IMR-90 (cell line): Measurements from ENCODE around the gene PRKAR1B. TPM values are rescaled to one million over a fixed set of nuclear protein-coding genes. Genes with fewer than 3 reads are reported as not detected.

Experiments
- ATAC-seq: fragments of 200-7000 bp; cut with Tn5 transposase; 2 replicates; pipeline ENCODE4 v1.9.1; 2020; ENCODE audit warnings: low read depth, mild to moderate bottlenecking, moderate library complexity
- BruUV-seq: library from RNA; stranded (reverse); fragments of 400-500 nt; replicated peaks from 2 replicates; lab custom pipeline; 2021; lab: Mats Ljungman, UMichigan
- CTCF ChIA-PET: fragments of 300-600 bp; formaldehyde crosslinking; extraction: SDS; loops from one replicate; lab custom pipeline; 2021; ENCODE audit warnings: antibody characterized with exemption; lab: Yijun Ruan, JAX
- POLR2A ChIA-PET: fragments of 300-600 bp; sonication (Branson Sonifier 250); formaldehyde crosslinking; loops from one replicate; lab custom pipeline; 2022; ENCODE audit warnings: antibody characterized with exemption; ENCODE audit not compliant: unreplicated experiment; lab: Charles Lee
- DNase-seq: peaks from one replicate; pipeline ENCODE4 v3.0.0; 2013
- H2AFZ ChIP-seq: replicated peaks from 2 replicates; pipeline ENCODE3; 2013; ENCODE audit warnings: low read length, mild to moderate bottlenecking; ENCODE audit not compliant: poor library complexity
- H2AK5ac ChIP-seq: 2 replicates; pipeline ENCODE4 v1.6.1; 2013; ENCODE audit warnings: low read depth, low read length, inconsistent platforms
- H2AK9ac ChIP-seq: replicated peaks from 2 replicates; pipeline ENCODE3; 2013; ENCODE audit warnings: mild to moderate bottlenecking, low read depth, low read length, moderate library complexity; ENCODE audit not compliant: poor library complexity
- H2BK120ac ChIP-seq: 2 replicates; pipeline ENCODE4 v1.6.1; 2013; ENCODE audit warnings: low read depth, low read length, inconsistent platforms
- H2BK15ac ChIP-seq: 3 replicates; pipeline ENCODE4 v1.6.1; 2013; ENCODE audit warnings: low read depth, low read length, inconsistent platforms
- H2BK20ac ChIP-seq: 2 replicates; pipeline ENCODE4 v1.6.1; 2013; ENCODE audit warnings: low read depth, mild to moderate bottlenecking, inconsistent platforms, low read length, moderate library complexity
- H2BK5ac ChIP-seq: 2 replicates; pipeline ENCODE4 v1.6.1; 2013; ENCODE audit warnings: mild to moderate bottlenecking, low read depth, low read length, inconsistent platforms; ENCODE audit not compliant: poor library complexity, severe bottlenecking
- H3K14ac ChIP-seq: replicated peaks from 2 replicates; pipeline ENCODE4 v1.6.1; 2013; ENCODE audit warnings: low read depth, low read length, inconsistent platforms
- H3K18ac ChIP-seq: 2 replicates; pipeline ENCODE4 v1.6.1; 2013; ENCODE audit warnings: low read depth, low read length, control low read depth
- H3K23ac ChIP-seq: 2 replicates; pipeline ENCODE4 v1.6.1; 2013; ENCODE audit warnings: low read depth, low read length, inconsistent platforms
- H3K27ac ChIP-seq: 2 replicates; pipeline ENCODE4 v1.5.1; 2013; ENCODE audit warnings: mild to moderate bottlenecking, control low read depth, low read length; ENCODE audit not compliant: insufficient read depth
- H3K27me3 ChIP-seq: 2 replicates; pipeline ENCODE4 v1.6.1; 2013; ENCODE audit warnings: low read length; ENCODE audit not compliant: control insufficient read depth, insufficient read depth
- H3K36me3 ChIP-seq: 2 replicates; pipeline ENCODE4 v1.6.1; 2013; ENCODE audit warnings: low read length, mixed read lengths; ENCODE audit not compliant: control insufficient read depth, insufficient read depth
- H3K4ac ChIP-seq: 2 replicates; pipeline ENCODE4 v1.6.1; 2013; ENCODE audit warnings: low read depth, low read length, inconsistent platforms
- H3K4me1 ChIP-seq: 2 replicates; pipeline ENCODE4 v1.6.1; 2013; ENCODE audit warnings: low read length, mixed read lengths; ENCODE audit not compliant: control insufficient read depth, insufficient read depth
- H3K4me2 ChIP-seq: 2 replicates; pipeline ENCODE4 v1.6.1; 2013; ENCODE audit warnings: low read depth, mild to moderate bottlenecking, control low read depth, low read length, moderate library complexity
- H3K4me3 ChIP-seq: 2 replicates; pipeline ENCODE4 v1.5.1; 2013; ENCODE audit warnings: low read depth, mild to moderate bottlenecking, control low read depth, low read length, moderate library complexity; ENCODE audit not compliant: insufficient read depth
- H3K56ac ChIP-seq: 2 replicates; pipeline ENCODE4 v1.6.1; 2013; ENCODE audit warnings: low read length, inconsistent platforms; ENCODE audit not compliant: insufficient read depth; ENCODE audit errors: extremely low read depth
- H3K79me1 ChIP-seq, 2 experiments: 2 replicates each; pipeline ENCODE4 v1.6.1; 2013; ENCODE audit warnings: low read length in 2 of 2, inconsistent platforms in 1 of 2, low read depth in 1 of 2
- H3K9ac ChIP-seq: 2 replicates; pipeline ENCODE4 v1.6.1; 2013; ENCODE audit warnings: low read depth, low read length, control low read depth
- H3K9me1 ChIP-seq: 2 replicates; pipeline ENCODE4 v1.6.1; 2013; ENCODE audit warnings: low read length, inconsistent platforms; ENCODE audit not compliant: insufficient read depth
- H3K9me3 ChIP-seq: 2 replicates; pipeline ENCODE4 v1.6.1; 2013; ENCODE audit warnings: low read length; ENCODE audit not compliant: control insufficient read depth, insufficient read depth
- H4K20me1 ChIP-seq: 2 replicates; pipeline ENCODE4 v1.6.1; 2013; ENCODE audit warnings: low read length, inconsistent platforms; ENCODE audit not compliant: insufficient read depth
- H4K5ac ChIP-seq: 2 replicates; pipeline ENCODE4 v1.6.1; 2013; ENCODE audit warnings: mild to moderate bottlenecking, low read depth, low read length, control low read depth
- H4K8ac ChIP-seq, 2 experiments: 2 replicates each; pipeline ENCODE4 v1.6.1; 2013; ENCODE audit warnings: low read depth in 2 of 2, low read length in 2 of 2, control low read depth in 1 of 2, inconsistent platforms in 1 of 2
- H4K91ac ChIP-seq: 2 replicates; pipeline ENCODE4 v1.6.1; 2013; ENCODE audit warnings: low read depth, low read length, inconsistent platforms; ENCODE audit not compliant: insufficient read depth
- BHLHE40 ChIP-seq: fragments of 150-350 bp; IDR thresholded peaks from 2 replicates; pipeline ENCODE4 v1.6.1; 2016; ENCODE audit warnings: mild to moderate bottlenecking, low read depth, low read length
- CEBPB ChIP-seq: IDR thresholded peaks from 2 replicates; pipeline ENCODE4 v1.6.1; 2012; ENCODE audit warnings: low read depth, low read length, improper control_type of control experiment
- CHD1 ChIP-seq: IDR thresholded peaks from 2 replicates; pipeline ENCODE4 v1.6.1; 2012; ENCODE audit warnings: low read depth, low read length, improper control_type of control experiment
- FOS ChIP-seq: fragments of 150-350 bp; IDR thresholded peaks from 2 replicates; pipeline ENCODE4 v1.6.1; 2016; ENCODE audit warnings: low read depth, low read length
- MAFK ChIP-seq: IDR thresholded peaks from 2 replicates; pipeline ENCODE4 v1.6.1; 2012; ENCODE audit warnings: low read depth, low read length, improper control_type of control experiment
- MAZ ChIP-seq: IDR thresholded peaks from 2 replicates; pipeline ENCODE4 v1.6.1; 2012; ENCODE audit warnings: low read depth, mild to moderate bottlenecking, low read length, improper control_type of control experiment, moderate library complexity, borderline replicate concordance
- MXI1 ChIP-seq: IDR thresholded peaks from 2 replicates; pipeline ENCODE4 v1.6.1; 2012; ENCODE audit warnings: low read depth, mild to moderate bottlenecking, low read length, moderate library complexity, borderline replicate concordance
- NFE2L2 ChIP-seq: fragments of 150-350 bp; IDR thresholded peaks from 2 replicates; pipeline ENCODE4 v1.6.1; 2016; ENCODE audit warnings: low read depth, mild to moderate bottlenecking, low read length
- POLR2A ChIP-seq: IDR thresholded peaks from 2 replicates; pipeline ENCODE4 v1.6.1; 2012; ENCODE audit warnings: mild to moderate bottlenecking, low read depth, low read length
- RAD21 ChIP-seq: IDR thresholded peaks from 2 replicates; pipeline ENCODE4 v1.6.1; 2012; ENCODE audit warnings: low read length, improper control_type of control experiment
- RCOR1 ChIP-seq: IDR thresholded peaks from 2 replicates; pipeline ENCODE4 v1.6.1; 2012; ENCODE audit warnings: mild to moderate bottlenecking, low read length, improper control_type of control experiment; ENCODE audit not compliant: insufficient replicate concordance
- RFX5 ChIP-seq: IDR thresholded peaks from 2 replicates; pipeline ENCODE4 v1.8.0; 2012; ENCODE audit warnings: low read depth, mild to moderate bottlenecking, low read length, moderate library complexity
- SMC3 ChIP-seq: fragments of 150-350 bp; IDR thresholded peaks from 2 replicates; pipeline ENCODE4 v1.6.1; 2016; ENCODE audit warnings: low read depth, mild to moderate bottlenecking, antibody characterized with exemption, low read length, moderate library complexity
- WGBS, 2 experiments: methylation state at CpG; one replicate each; pipeline versions ENCODE4 v1.1.5 to v1.1.7; 2013; ENCODE audit warnings: missing lambda C conversion rate in 2 of 2; ENCODE audit not compliant: insufficient read length in 1 of 2; ENCODE audit errors: extremely low coverage in 2 of 2; 5-methylcytosine and 5-hydroxymethylcytosine counted together
- dilution Hi-C: fragments of 300-500 bp; cut with HindIII; formaldehyde crosslinking; loops from one replicate; pipeline ENCODE4 v1.14.3; 2018; ENCODE audit warnings: low sequenced_read_pairs; ENCODE audit not compliant: unreplicated experiment
- in situ Hi-C: fragments of 300-500 bp; cut with MboI; formaldehyde crosslinking; loops from 3 replicates; pipeline ENCODE4 v1.14.3; 2019; ENCODE audit warnings: low sequenced_read_pairs, inconsistent platforms, mixed read lengths
- intact Hi-C: fragments of 100-400 bp; cut with micrococcal nuclease; formaldehyde crosslinking; loops from 2 replicates; pipeline ENCODE4 v1.10.0; 2022
- polyA plus RNA-seq, 3 experiments: library from polyadenylated mRNA; depleted of rRNA; stranded (reverse); fragments of >200 nt; gene quantifications; 2 replicates each; pipeline ENCODE4 v1.2.3, GENCODE V29; 2012; ENCODE audit warnings: low replicate concordance in 1 of 3
- total RNA-seq: library from RNA; depleted of rRNA; stranded (reverse); fragments of >200 nt; gene quantifications from 2 replicates; pipeline ENCODE4 v1.2.3, GENCODE V29; 2012
- TF ChIP-seq, protein P1 (sequence below): fragments of 150-350 bp; IDR thresholded peaks from 2 replicates; pipeline ENCODE4 v1.6.1; 2016; ENCODE audit warnings: low read depth, mild to moderate bottlenecking, low read length, moderate library complexity, borderline replicate concordance
- TF ChIP-seq, protein P2 (sequence below): fragments of 150-350 bp; IDR thresholded peaks from 2 replicates; pipeline ENCODE4 v1.6.1; 2017; ENCODE audit warnings: mild to moderate bottlenecking, antibody characterized with exemption, low read length, low read depth
- TF ChIP-seq, protein P3 (sequence below): conservative IDR thresholded peaks from 2 replicates; pipeline ENCODE4 v1.5.1; 2012; ENCODE audit warnings: mild to moderate bottlenecking, low read depth, low read length, improper control_type of control experiment

The PRKAR1B gene
- total and polyA plus RNA-seq, 2 of the 4 experiments (the other 2 are of a cell fraction): 15.2 to 20.2 TPM

DNA sequence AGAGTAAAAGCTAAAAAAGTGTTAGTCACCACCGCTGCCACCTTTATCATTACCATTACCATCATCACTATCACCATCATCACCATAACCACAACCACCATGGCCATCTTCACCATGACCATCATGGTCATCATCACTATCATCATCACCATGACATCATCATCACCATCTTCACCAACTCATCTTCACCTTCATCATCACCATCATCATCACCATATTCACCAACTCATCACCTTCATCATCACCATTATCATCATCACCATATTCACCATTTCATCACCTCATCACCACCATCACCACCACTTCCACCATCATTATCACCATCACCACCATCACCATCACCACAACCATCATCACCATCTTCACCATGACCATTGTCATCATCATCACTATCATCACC, 161.0 kb downstream of the PRKAR1B start:
- no peak overlapping the region for H2BK120ac ChIP-seq
- H3K56ac ChIP-seq: no peak overlapping the region
- H4K20me1 ChIP-seq: no peaks in the 10 kb centered on the region
- DNase-seq (no peak), ATAC-seq (no peak)
- no peaks in the 10 kb centered on the region for H3K36me3 ChIP-seq
- no peak overlapping the region for H4K91ac ChIP-seq
- no peak overlapping the region for H3K27ac ChIP-seq
- in situ Hi-C loops: no loop called here
- H4K5ac ChIP-seq: no peak overlapping the region
- no peaks in the 10 kb centered on the region; the same call in 1 of the 2 replicates for H3K4me1 ChIP-seq
- 71% methylated on average over 1 of the region's 1 CpG; no CpG with 5 or more reads in 1 of the 2 experiments for WGBS, 2 experiments
- no peak overlapping the region for H4K8ac ChIP-seq
- H2BK15ac ChIP-seq: no peak overlapping the region
- H3K9me1 ChIP-seq: 0 out of 2 replicates have a peak, but pooled peaks cover 3% of the 10 kb centered on the region
- ChIA-PET POLR2A (no interaction called here), CTCF (no interaction called here)
- H3K9me3 ChIP-seq: no peaks in the 10 kb centered on the region; the same call in 1 of the 2 replicates
- TF ChIP-seq CEBPB (no peak), SMC3 (no peak), POLR2A (no peak), MXI1 (no peak), RAD21 (no peak), RCOR1 (no peak), MAFK (no peak), FOS (no peak), NFE2L2 (no peak), MAZ (no peak), BHLHE40 (no peak), RFX5 (no peak), CHD1 (no peak)
- TF ChIP-seq, protein P1, sequence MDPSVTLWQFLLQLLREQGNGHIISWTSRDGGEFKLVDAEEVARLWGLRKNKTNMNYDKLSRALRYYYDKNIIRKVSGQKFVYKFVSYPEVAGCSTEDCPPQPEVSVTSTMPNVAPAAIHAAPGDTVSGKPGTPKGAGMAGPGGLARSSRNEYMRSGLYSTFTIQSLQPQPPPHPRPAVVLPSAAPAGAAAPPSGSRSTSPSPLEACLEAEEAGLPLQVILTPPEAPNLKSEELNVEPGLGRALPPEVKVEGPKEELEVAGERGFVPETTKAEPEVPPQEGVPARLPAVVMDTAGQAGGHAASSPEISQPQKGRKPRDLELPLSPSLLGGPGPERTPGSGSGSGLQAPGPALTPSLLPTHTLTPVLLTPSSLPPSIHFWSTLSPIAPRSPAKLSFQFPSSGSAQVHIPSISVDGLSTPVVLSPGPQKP: no peak
- TF ChIP-seq, protein P2, sequence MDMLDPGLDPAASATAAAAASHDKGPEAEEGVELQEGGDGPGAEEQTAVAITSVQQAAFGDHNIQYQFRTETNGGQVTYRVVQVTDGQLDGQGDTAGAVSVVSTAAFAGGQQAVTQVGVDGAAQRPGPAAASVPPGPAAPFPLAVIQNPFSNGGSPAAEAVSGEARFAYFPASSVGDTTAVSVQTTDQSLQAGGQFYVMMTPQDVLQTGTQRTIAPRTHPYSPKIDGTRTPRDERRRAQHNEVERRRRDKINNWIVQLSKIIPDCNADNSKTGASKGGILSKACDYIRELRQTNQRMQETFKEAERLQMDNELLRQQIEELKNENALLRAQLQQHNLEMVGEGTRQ: no peak
- TF ChIP-seq, protein P3, sequence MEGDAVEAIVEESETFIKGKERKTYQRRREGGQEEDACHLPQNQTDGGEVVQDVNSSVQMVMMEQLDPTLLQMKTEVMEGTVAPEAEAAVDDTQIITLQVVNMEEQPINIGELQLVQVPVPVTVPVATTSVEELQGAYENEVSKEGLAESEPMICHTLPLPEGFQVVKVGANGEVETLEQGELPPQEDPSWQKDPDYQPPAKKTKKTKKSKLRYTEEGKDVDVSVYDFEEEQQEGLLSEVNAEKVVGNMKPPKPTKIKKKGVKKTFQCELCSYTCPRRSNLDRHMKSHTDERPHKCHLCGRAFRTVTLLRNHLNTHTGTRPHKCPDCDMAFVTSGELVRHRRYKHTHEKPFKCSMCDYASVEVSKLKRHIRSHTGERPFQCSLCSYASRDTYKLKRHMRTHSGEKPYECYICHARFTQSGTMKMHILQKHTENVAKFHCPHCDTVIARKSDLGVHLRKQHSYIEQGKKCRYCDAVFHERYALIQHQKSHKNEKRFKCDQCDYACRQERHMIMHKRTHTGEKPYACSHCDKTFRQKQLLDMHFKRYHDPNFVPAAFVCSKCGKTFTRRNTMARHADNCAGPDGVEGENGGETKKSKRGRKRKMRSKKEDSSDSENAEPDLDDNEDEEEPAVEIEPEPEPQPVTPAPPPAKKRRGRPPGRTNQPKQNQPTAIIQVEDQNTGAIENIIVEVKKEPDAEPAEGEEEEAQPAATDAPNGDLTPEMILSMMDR: no peak
- H3K18ac ChIP-seq: no peak overlapping the region
- no peak overlapping the region for H3K9ac ChIP-seq
- H3K79me1 ChIP-seq: no peaks in the 10 kb centered on the region
- dilution Hi-C loops: no loop called here
- BruUV-seq: no TSS peak
- H2AK9ac ChIP-seq: no peak overlapping the region
- no peak overlapping the region for H3K4me2 ChIP-seq
- H2AFZ ChIP-seq: no peak overlapping the region
- no peak overlapping the region for H2BK20ac ChIP-seq
- no peak overlapping the region for H2BK5ac ChIP-seq
- intact Hi-C loops: no loop called here
- no peak overlapping the region for H3K23ac ChIP-seq
- H3K27me3 ChIP-seq: no peaks in the 10 kb centered on the region; the same call in 1 of the 2 replicates
- H2AK5ac ChIP-seq: no peak overlapping the region
- H3K4me3 ChIP-seq: no peak overlapping the region
- H3K14ac ChIP-seq: no peak overlapping the region
- H3K4ac ChIP-seq: no peak overlapping the region
